ENCODE results near the gene ARMC9. TPM values are rescaled to one million over a fixed set of nuclear protein-coding genes. Genes with fewer than 3 reads are reported as not detected.

Gene ARMC9
- total RNA-seq, 1 donor from 2014 or later, result 3.3 TPM

DNA sequence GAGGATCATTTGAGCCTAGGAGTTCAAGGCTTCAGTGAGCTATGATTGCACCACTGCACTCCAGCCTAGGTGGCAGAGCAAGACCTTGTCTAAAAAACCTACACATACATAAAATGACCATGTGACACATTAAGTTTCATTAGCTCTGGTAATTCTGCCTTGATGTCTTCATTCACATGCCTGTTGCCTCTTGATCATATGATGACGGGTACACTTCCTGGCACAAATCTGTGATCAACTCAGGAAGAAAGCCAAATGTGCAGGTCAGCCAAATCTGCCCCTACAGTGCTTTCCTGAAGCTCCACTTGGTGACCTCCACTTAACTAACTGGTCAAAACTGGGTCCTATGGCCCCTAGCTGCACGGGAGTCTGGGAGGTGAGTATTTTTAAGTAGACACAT is 142.7 kb downstream of the ARMC9 start:
- Histone ChIP-seq H3K27ac (no peak overlapping the region), H3K4me3 (no peak overlapping the region), H3K4me1 (no peaks in the 10 kb centered on the region), H3K9me3 (no peaks in the 10 kb centered on the region), H3K27me3 (no peaks in the 10 kb centered on the region), H3K36me3 (peaks cover 0 to 12% of the 10 kb centered on the region in 2 donors)
- intact Hi-C loops (cut with DNase I), result no loop called here
- peak in 1 of 2 donors; percentile 30 for DNase-seq (ENCODE audit: low spot score in 2 of 2)
- TF ChIP-seq, protein P1, sequence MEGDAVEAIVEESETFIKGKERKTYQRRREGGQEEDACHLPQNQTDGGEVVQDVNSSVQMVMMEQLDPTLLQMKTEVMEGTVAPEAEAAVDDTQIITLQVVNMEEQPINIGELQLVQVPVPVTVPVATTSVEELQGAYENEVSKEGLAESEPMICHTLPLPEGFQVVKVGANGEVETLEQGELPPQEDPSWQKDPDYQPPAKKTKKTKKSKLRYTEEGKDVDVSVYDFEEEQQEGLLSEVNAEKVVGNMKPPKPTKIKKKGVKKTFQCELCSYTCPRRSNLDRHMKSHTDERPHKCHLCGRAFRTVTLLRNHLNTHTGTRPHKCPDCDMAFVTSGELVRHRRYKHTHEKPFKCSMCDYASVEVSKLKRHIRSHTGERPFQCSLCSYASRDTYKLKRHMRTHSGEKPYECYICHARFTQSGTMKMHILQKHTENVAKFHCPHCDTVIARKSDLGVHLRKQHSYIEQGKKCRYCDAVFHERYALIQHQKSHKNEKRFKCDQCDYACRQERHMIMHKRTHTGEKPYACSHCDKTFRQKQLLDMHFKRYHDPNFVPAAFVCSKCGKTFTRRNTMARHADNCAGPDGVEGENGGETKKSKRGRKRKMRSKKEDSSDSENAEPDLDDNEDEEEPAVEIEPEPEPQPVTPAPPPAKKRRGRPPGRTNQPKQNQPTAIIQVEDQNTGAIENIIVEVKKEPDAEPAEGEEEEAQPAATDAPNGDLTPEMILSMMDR (IDR thresholded peaks at IDR 0.05), result no peak

DNA sequence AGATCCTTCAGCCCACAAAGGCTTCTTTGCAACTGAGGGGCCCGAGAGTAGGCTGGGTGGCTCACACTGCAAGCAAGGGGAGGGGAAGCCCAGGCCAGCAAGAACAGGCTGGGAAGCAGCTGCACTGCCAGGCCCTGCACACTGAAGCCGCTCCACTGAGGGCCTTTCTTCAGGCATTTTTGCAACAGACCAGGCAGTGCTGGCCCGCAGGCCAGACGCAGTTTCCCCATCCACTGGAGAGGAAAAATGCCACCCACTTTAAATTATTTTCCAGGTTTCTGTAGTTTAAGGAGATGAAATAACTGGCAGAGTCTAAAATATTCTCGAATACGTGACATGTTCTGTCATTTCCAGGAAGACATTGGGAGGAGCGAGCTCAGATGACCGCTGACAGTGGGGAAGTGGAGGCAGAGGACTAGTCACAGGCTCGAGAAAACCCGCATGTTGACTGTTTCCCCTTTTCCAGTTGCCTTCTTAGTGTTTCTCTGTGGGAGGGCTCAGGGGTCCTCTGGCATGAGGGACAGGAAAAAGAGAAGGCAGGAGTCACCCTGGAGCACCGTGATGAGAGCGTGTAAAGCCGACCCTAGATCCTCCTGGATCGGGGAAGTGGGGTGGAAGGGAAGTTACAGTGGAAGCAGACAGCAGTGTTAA is 143.8 kb downstream of the ARMC9 start:
- peaks cover 0 to 16% of the 10 kb centered on the region in 2 donors for H3K36me3 ChIP-seq
- H3K27ac ChIP-seq, result no peak overlapping the region
- peak in 1 of 2 donors; percentile 67 for DNase-seq (ENCODE audit: low spot score in 2 of 2)

DNA sequence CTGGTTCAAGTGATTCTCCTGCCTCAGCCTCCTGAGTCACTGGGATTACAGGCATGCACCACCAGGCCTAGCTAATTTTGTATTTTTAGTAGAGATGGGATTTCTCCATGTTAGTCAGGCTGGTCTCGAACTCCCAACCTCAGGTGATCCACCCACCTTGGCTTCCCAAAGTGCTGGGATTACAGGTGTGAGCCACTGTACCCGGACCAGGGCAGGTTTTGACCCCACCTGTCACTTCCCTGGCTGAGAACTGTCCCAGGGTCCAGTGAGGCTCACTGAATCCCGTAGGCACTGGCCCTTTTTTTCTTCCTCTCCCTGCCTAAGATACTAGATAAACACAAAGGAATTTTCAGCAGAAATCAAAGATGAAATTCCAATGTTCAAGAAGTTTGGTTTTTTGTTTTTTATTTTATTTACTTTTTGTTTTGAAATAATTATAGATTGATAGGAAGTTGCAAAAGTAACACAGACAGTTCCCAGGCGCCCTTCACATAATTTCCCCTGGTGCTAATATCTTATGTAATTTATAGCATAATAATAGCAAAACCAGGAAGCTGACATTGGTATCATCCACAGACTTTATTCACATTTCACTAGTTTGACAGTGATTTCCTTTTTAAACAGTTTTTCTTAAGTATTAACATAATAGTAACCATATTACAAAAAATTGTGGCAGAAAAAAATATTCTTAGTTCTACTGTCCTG is 144.7 kb downstream of the ARMC9 start:
- no peak overlapping the region for H3K27ac ChIP-seq
- intact Hi-C loops (cut with DNase I), result no loop called here

More for the DNA sequence above, 143.8 kb downstream of the ARMC9 start:
- Histone ChIP-seq H3K4me1 (no peaks in the 10 kb centered on the region), H3K9me3 (no peaks in the 10 kb centered on the region), H3K4me3 (no peak overlapping the region), H3K27me3 (no peaks in the 10 kb centered on the region)
- intact Hi-C loops (cut with DNase I), result no loop called here
- TF ChIP-seq, protein P1 (IDR thresholded peaks at IDR 0.05), result no peak

DNA sequence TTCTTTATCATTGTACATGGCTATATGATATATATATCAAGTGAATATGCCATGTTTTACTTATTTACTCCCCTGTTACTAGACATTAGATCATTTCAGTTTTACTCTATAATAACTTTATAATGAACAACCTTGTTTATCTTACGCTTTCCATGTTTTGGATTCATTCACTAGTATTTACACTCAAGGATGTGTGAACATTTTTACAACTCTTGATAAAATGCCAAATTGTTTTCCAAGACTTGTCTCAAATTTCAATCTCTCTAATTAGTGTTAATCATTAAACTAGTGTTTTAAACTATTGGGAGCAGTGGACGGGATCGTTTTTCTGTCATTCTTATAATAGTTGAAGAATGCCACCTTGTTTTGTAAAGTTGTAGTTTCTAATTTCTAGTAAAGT is 145.6 kb downstream of the ARMC9 start:
- intact Hi-C loops (cut with DNase I), result no loop called here
- no peaks in the 10 kb centered on the region for H3K4me1 ChIP-seq
- DNase-seq (ENCODE audit: low spot score in 2 of 2), result no peak
- TF ChIP-seq, protein P1 (IDR thresholded peaks at IDR 0.05), result no peak
- H3K9me3 ChIP-seq, result no peaks in the 10 kb centered on the region
- H3K36me3 ChIP-seq, result peaks cover 0 to 16% of the 10 kb centered on the region in 2 donors
- H3K27me3 ChIP-seq, result no peaks in the 10 kb centered on the region
- H3K27ac ChIP-seq, result no peak overlapping the region
- H3K4me3 ChIP-seq, result no peak overlapping the region

More for the DNA sequence above, 144.7 kb downstream of the ARMC9 start:
- peaks cover 0 to 16% of the 10 kb centered on the region in 2 donors for H3K36me3 ChIP-seq
- no peaks in the 10 kb centered on the region for H3K27me3 ChIP-seq
- H3K9me3 ChIP-seq, result no peaks in the 10 kb centered on the region
- TF ChIP-seq, protein P1 (IDR thresholded peaks at IDR 0.05), result no peak
- H3K4me3 ChIP-seq, result no peak overlapping the region
- no peak for DNase-seq (ENCODE audit: low spot score in 2 of 2)
- no peaks in the 10 kb centered on the region for H3K4me1 ChIP-seq

DNA sequence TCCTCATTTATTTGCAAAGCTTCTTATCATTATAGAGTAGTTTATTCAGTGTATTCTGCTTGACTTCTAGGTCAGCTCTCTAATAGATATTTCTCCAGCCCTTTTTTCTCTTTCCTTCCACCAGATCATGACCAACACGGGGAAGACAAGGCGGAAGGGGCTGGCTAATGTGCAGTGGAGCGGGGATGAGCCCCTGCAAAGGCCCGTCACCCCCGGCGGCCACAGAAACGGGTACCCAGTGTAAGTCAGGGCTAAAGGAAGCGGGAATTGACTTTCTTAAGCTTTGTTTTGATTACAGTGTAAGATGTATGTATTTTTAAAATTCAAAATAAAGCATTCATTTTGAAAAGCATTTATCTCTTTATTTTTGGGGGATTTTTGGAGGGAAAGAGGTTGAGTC is 146.4 kb downstream of the ARMC9 start:
- no peaks in the 10 kb centered on the region for H3K27me3 ChIP-seq
- no peak overlapping the region for H3K27ac ChIP-seq
- H3K4me1 ChIP-seq, result no peaks in the 10 kb centered on the region
- DNase-seq (ENCODE audit: low spot score in 2 of 2), result peak in 1 of 2 donors; percentile 30
- H3K9me3 ChIP-seq, result no peaks in the 10 kb centered on the region
- TF ChIP-seq, protein P1 (IDR thresholded peaks at IDR 0.05), result no peak
- no peak overlapping the region for H3K4me3 ChIP-seq
- intact Hi-C loops (cut with DNase I), result no loop called here
- H3K36me3 ChIP-seq, result peaks cover 0 to 16% of the 10 kb centered on the region in 2 donors
